Duodenal mucosa (tissue), 2 donors: ENCODE measurements around the gene CENPA.
"Not testable (repeated sequence)": the region's sequence is repeated elsewhere in the genome, so short reads cannot be mapped to it uniquely, and the experiment has no call there.

Experiments
- H3K27ac ChIP-seq: one replicate; pipeline ENCODE4 v1.7.0; 2013; ENCODE audit warnings: low read depth, low read length
- H3K27me3 ChIP-seq, 2 donors: one replicate each; pipeline ENCODE4 v1.7.0; 2013; ENCODE audit warnings: low read length in 2 of 2, control low read depth in 1 of 2; ENCODE audit not compliant: insufficient read depth in 2 of 2, control insufficient read depth in 1 of 2
- H3K36me3 ChIP-seq, 2 donors: one replicate each; pipeline ENCODE4 v1.7.0; 2013; ENCODE audit warnings: low read length in 2 of 2, control low read depth in 1 of 2; ENCODE audit not compliant: insufficient read depth in 2 of 2, control insufficient read depth in 1 of 2
- H3K4me1 ChIP-seq, 2 donors: one replicate each; pipeline ENCODE4 v1.7.0; 2013; ENCODE audit warnings: low read length in 2 of 2, control low read depth in 1 of 2; ENCODE audit not compliant: insufficient read depth in 2 of 2, control insufficient read depth in 1 of 2
- H3K4me3 ChIP-seq, 2 donors: one replicate each; pipeline ENCODE4 v1.7.0; 2013; ENCODE audit warnings: low read length in 2 of 2, low read depth in 1 of 2
- H3K9ac ChIP-seq, 2 donors: one replicate each; pipeline ENCODE4 v1.7.0; 2013; ENCODE audit warnings: low read length in 2 of 2, low read depth in 1 of 2
- H3K9me3 ChIP-seq, 2 donors: one replicate each; pipeline ENCODE4 v1.7.0; 2013; ENCODE audit warnings: low read length in 2 of 2, control low read depth in 1 of 2; ENCODE audit not compliant: control insufficient read depth in 1 of 2

Gene CENPA

GRCh38 chr2:26786207-26787028 lies 562 bp downstream of the CENPA start:
- Histone ChIP-seq H3K27ac (no peak overlapping the region), H3K9me3 (no peaks in the 10 kb centered on the region), H3K4me1 (peaks cover 4 to 15% of the 10 kb centered on the region in 2 donors), H3K27me3 (no peaks in the 10 kb centered on the region), H3K36me3 (no peaks in the 10 kb centered on the region), H3K4me3 (peak overlapping the region; percentile 65 to 79), H3K9ac (peak overlapping the region; percentile 35 to 40)

- no peaks in the 10 kb centered on the region for H3K4me1 ChIP-seq
- H3K27ac ChIP-seq: no peak overlapping the region
- no peak overlapping the region for H3K9ac ChIP-seq
- H3K36me3 ChIP-seq: peaks cover 0 to 4% of the 10 kb centered on the region in 2 donors
- H3K4me3 ChIP-seq: no peak overlapping the region
- no peaks in the 10 kb centered on the region for H3K9me3 ChIP-seq
- H3K27me3 ChIP-seq: no peaks in the 10 kb centered on the region
Observed at GRCh38 chr2:26792720-26793119, 6.9 kb downstream of the CENPA start.

DNA sequence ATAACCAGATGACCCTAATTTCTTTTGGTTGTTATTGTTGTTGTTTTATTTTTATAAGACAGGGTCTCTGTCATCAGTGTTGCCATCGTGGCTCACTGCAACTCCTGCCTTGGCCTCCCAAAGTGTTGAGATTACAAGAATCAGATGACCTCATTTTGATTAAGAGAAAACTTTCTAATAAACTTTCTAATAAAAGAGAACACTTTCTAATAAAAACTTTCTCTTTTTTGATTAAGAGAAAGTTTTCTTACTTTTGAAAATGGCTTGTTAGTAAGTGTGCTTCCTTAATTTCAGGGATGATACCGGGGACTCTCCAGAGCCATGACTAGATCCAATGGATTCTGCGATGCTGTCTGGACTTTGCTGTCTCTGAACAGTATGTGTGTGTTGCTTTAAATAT lies 7.7 kb downstream of the CENPA start:
- Histone ChIP-seq H3K9ac (no peak overlapping the region), H3K9me3 (no peaks in the 10 kb centered on the region), H3K27ac (no peak overlapping the region), H3K27me3 (no peaks in the 10 kb centered on the region), H3K36me3 (peaks cover 0 to 4% of the 10 kb centered on the region in 2 donors), H3K4me1 (no peaks in the 10 kb centered on the region), H3K4me3 (no peak overlapping the region)

DNA sequence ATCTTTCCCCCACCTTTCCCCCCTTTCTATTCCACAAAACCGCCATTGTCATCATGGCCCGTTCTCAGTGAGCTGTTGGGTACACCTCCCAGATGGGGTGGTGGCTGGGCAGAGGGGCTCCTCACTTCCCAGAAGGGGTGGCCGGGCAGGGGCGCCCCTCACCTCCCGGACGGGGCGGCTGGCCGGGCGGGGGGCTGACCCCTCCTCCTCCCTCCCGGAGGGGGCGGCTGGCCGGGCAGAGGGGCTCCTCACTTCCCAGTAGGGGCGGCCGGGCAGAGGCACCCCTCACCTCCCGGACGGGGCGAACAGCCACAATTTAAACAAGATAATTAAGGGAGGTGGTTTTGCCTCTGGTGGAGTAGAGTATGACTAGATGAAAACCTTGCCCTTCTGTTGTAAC lies 9.3 kb downstream of the CENPA start:
- H3K9me3 ChIP-seq, H3K27ac ChIP-seq, H3K9ac ChIP-seq, H3K36me3 ChIP-seq, H3K27me3 ChIP-seq, H3K4me3 ChIP-seq, H3K4me1 ChIP-seq: not testable (repeated sequence)

DNA sequence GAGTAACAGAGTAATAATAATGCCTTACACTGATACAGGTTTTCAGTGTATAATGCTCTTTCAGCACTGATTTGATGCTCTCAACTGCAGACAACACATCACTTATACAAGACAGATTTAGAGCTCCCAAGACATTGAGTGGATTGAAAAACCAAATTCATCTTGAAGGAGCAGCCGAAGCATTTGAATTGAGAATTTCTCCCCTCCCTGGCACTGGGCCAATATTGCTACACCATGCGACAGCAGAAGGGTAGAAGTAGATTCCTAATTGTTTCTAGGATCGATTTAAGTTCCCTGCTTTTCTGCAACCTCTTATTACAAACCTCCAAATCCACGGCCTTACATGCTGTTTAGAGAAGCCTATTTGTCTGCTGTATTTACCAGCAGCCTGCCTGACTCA lies 15.5 kb downstream of the CENPA start:
- H3K27ac ChIP-seq: no peak overlapping the region
- no peaks in the 10 kb centered on the region for H3K36me3 ChIP-seq
- no peaks in the 10 kb centered on the region for H3K4me1 ChIP-seq
- H3K27me3 ChIP-seq: no peaks in the 10 kb centered on the region
- no peak overlapping the region for H3K4me3 ChIP-seq
- H3K9ac ChIP-seq: no peak overlapping the region
- H3K9me3 ChIP-seq: no peaks in the 10 kb centered on the region

DNA sequence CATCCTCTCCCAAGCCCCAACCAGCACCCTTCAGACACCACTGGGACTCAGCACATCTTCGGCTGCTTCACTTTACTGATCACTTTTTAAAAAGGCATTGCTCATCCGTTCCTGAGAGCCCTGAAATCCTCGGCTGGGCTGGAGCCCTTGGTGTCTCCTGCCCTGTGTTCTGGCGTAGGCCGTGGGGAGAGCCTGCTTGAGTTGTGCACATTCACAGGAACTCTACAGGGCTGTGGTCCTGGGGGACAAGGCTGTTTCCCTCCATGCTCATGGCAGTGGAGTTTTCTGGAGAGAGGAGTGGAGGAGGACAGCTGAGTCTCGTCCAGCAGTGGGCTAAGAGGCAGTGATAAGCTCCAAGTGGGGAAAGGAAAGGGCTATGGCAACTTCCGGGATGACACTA lies 15.9 kb downstream of the CENPA start:
- no peaks in the 10 kb centered on the region for H3K9me3 ChIP-seq
- H3K36me3 ChIP-seq: no peaks in the 10 kb centered on the region
- no peak overlapping the region for H3K9ac ChIP-seq
- H3K4me1 ChIP-seq: no peaks in the 10 kb centered on the region
- H3K27me3 ChIP-seq: no peaks in the 10 kb centered on the region
- H3K4me3 ChIP-seq: no peak overlapping the region
- H3K27ac ChIP-seq: no peak overlapping the region

DNA sequence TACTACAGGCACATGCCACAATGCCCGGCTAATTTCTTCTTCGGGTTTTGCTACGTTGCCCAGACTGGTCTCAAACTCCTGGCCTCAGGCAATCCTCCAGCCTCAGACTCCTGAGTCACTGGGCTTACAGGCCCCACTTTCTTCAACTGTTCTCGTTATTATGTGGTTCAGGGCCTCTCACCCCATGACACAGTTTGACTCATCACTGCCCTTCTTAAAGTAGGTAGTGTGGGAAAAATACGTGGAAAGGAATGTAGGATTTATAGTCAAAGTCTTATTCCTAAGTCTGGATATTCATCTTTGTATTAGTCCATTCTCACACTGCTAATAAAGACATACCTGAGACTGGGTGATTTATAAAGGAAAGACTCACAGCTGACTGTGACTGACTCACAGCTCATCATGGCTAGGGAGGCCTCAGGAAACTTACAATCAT lies 19.4 kb downstream of the CENPA start:
- Histone ChIP-seq H3K9me3 (no peaks in the 10 kb centered on the region), H3K27ac (no peak overlapping the region), H3K4me3 (no peak overlapping the region), H3K27me3 (no peaks in the 10 kb centered on the region), H3K4me1 (no peaks in the 10 kb centered on the region), H3K36me3 (no peaks in the 10 kb centered on the region), H3K9ac (no peak overlapping the region)

DNA sequence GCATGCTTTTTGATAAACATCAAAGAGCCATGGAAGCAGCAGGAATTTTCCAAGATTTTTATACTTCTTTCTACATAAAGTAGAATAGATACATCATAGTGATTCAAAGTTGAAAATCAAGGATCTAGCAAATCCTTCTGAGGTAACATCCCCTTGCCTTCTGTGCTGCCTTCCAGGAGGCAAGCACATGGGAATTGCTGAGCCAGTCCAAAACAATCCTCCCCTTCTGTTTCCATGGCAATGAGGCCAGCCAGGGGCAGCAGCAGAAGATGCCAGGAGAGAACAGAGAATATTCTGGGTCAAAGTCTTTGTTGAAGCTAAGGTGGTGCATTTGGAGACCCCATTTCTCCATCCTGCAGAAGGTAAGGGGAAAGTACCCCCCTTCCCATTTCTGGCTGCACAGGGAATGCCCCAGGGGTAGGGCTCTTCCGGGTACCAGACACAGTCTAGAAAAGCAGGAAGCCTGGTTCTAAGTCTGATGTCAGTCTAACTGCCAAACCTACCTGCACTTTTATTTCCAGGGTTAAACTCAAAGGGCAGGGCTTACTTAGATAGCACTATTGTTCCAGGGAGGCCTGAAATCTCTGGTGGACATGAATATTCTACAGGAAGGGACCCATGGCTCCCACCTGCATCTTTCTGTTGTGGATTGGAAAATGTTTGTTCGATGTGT lies 22.1 kb downstream of the CENPA start:
- Histone ChIP-seq H3K4me1 (no peaks in the 10 kb centered on the region), H3K4me3 (no peak overlapping the region), H3K27ac (no peak overlapping the region), H3K9me3 (no peaks in the 10 kb centered on the region), H3K9ac (no peak overlapping the region), H3K27me3 (peaks cover 0 to 6% of the 10 kb centered on the region in 2 donors), H3K36me3 (no peaks in the 10 kb centered on the region)

GRCh38 chr2:26809211-26809610 lies 23.4 kb downstream of the CENPA start:
- Histone ChIP-seq H3K9me3 (no peaks in the 10 kb centered on the region), H3K4me3 (no peak overlapping the region), H3K27ac (no peak overlapping the region), H3K9ac (no peak overlapping the region), H3K27me3 (peaks cover 0 to 6% of the 10 kb centered on the region in 2 donors), H3K4me1 (no peaks in the 10 kb centered on the region), H3K36me3 (no peaks in the 10 kb centered on the region)

GRCh38 chr2:26809876-26810577 lies 24.2 kb downstream of the CENPA start:
- no peaks in the 10 kb centered on the region for H3K4me1 ChIP-seq
- H3K27me3 ChIP-seq: peaks cover 0 to 6% of the 10 kb centered on the region in 2 donors
- no peak overlapping the region for H3K27ac ChIP-seq
- H3K9me3 ChIP-seq: no peaks in the 10 kb centered on the region
- H3K4me3 ChIP-seq: no peak overlapping the region
- H3K9ac ChIP-seq: no peak overlapping the region
- H3K36me3 ChIP-seq: no peaks in the 10 kb centered on the region
